ENCODE data around the gene FUT3.

- TF ChIP-seq, protein P1, sequence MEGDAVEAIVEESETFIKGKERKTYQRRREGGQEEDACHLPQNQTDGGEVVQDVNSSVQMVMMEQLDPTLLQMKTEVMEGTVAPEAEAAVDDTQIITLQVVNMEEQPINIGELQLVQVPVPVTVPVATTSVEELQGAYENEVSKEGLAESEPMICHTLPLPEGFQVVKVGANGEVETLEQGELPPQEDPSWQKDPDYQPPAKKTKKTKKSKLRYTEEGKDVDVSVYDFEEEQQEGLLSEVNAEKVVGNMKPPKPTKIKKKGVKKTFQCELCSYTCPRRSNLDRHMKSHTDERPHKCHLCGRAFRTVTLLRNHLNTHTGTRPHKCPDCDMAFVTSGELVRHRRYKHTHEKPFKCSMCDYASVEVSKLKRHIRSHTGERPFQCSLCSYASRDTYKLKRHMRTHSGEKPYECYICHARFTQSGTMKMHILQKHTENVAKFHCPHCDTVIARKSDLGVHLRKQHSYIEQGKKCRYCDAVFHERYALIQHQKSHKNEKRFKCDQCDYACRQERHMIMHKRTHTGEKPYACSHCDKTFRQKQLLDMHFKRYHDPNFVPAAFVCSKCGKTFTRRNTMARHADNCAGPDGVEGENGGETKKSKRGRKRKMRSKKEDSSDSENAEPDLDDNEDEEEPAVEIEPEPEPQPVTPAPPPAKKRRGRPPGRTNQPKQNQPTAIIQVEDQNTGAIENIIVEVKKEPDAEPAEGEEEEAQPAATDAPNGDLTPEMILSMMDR (IDR thresholded peaks at IDR 0.05; ENCODE audit: poor library complexity): no peak
- no peak for TF ChIP-seq EZH2 (IDR thresholded peaks at IDR 0.05; ENCODE audit: borderline replicate concordance)
- no peak for TF ChIP-seq EZH2phosphoT487 (IDR thresholded peaks at IDR 0.05; ENCODE audit: low read depth, severe bottlenecking, unreplicated experiment)
These were observed 13.7 kb upstream of the FUT3 start for GRCh38 chr19:5864725-5865486.
